H1 (cell line): ENCODE measurements around the gene ABCA13. TPM values are rescaled to one million over a fixed set of nuclear protein-coding genes. Genes with fewer than 3 reads are reported as not detected.

Experiments
- ZNF274 ChIP-seq: IDR thresholded peaks from 2 replicates; pipeline ENCODE4 v1.7.0; 2012; ENCODE audit warnings: low read length, borderline replicate concordance; ENCODE audit errors: extremely low read depth
- polyA plus RNA-seq, 7 experiments: library from polyadenylated mRNA; depleted of rRNA in 3 of 7; stranded (reverse) in 5 of 7; unstranded in 2 of 7; fragments of >200 nt in 5 of 7; fragments of 200-250 nt in 2 of 7; gene quantifications; 1 replicate in 5 of 7; 2 replicates in 1 of 7; 4 replicates in 1 of 7; pipeline versions ENCODE4 v1.2.1 to v1.2.3, GENCODE V29; 2011 to 2013; ENCODE audit warnings: missing spikeins in 2 of 7, mixed read lengths in 2 of 7
- total RNA-seq: library from RNA; stranded (reverse); fragmentation: NEBNext Ultra II Directional; extraction: Animal tissue kit (Norgen Biotek cat#: 25700); gene quantifications from 2 replicates; pipeline ENCODE4 v1.2.1, GENCODE V29; 2021

ABCA13 gene
- total and polyA plus RNA-seq, 2 of the 8 experiments (the other 6 are each of a cell fraction or from before 2014, with no cell fraction given), result 0.07 to 0.09 TPM

DNA sequence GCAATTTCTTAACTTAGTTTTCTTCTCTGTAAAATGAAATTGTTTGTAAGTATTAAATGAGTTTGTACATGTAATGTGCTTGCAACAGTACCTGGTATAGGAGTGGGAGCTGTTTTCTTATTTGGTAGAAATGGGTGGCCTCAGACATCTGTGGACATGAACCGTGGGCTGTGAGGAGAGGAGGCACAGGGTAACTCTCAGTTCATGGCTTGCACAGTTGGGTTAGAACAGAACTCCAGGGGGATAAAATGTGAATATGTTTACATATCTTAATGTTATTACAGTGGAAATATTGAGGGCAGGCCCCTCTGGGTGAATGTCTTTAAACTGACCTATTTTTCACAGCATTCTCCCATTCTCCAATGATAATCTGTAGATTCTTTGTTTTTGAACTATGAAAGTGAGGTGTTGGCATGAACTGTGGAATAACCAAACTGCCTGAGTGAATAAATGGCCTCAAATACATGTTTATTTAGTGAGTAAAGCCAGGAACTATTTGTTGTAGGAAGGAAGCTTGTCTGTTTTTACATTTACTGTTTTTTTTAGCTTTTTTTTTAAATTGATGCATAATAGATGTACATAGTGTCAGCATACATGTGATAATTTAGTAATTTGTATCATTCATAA, 2.6 kb downstream of the ABCA13 start (continued):
- no peak for TF ChIP-seq ZNF274
